Measurements from ENCODE around the gene RILPL1.

The RILPL1 gene

DNA sequence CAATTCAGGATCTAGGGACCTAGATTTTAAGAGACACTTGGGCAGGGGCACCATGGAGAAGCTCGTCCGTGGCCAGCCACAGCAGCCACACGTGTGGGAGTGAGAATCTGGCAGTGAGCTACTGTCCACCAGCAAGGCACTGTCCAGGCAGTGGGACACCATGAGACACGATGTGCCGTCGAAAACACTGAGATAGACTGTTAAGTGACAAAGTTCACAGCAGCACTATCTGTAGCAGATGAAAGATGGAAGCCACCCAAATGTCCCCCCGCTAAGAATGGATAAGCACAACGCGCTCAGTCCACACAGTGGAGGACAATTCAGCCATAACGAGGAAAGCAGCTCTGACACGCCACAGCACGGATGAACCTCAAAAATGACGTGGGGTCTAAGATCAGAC, 19.7 kb downstream of the RILPL1 start:
- TF ChIP-seq CTCF (IDR thresholded peaks at IDR 0.05; ENCODE audit: low read depth, low read length), result no peak
- Histone ChIP-seq H3K27me3 (no peaks in the 10 kb centered on the region), H3K36me3 (0 out of 2 replicates have a peak, but pooled peaks cover 3% of the 10 kb centered on the region), H3K4me1 (no peaks in the 10 kb centered on the region), H3K9me3 (no peaks in the 10 kb centered on the region), H3K4me3 (ENCODE audit: low read depth, low read length) (no peak overlapping the region)
- no peak for DNase-seq

- H3K36me3 ChIP-seq, result 0 out of 2 replicates have a peak, but pooled peaks cover 2% of the 10 kb centered on the region
- peak; percentile 28 for DNase-seq
- H3K4me3 ChIP-seq (ENCODE audit: low read depth, low read length), result no peak overlapping the region
- no peaks in the 10 kb centered on the region for H3K27me3 ChIP-seq
- H3K9me3 ChIP-seq, result no peaks in the 10 kb centered on the region
- no peaks in the 10 kb centered on the region for H3K4me1 ChIP-seq
- TF ChIP-seq CTCF (IDR thresholded peaks at IDR 0.05; ENCODE audit: low read depth, low read length), result no peak
Observed at GRCh38 chr12:123512838-123513665, 20.5 kb downstream of the RILPL1 start.

GRCh38 chr12:123506843-123507236, 26.7 kb downstream of the RILPL1 start:
- Histone ChIP-seq H3K9me3 (no peaks in the 10 kb centered on the region), H3K27me3 (no peaks in the 10 kb centered on the region), H3K4me3 (ENCODE audit: low read depth, low read length) (no peak overlapping the region), H3K4me1 (no peaks in the 10 kb centered on the region), H3K36me3 (no peaks in the 10 kb centered on the region)
- no peak for DNase-seq
- TF ChIP-seq CTCF (IDR thresholded peaks at IDR 0.05; ENCODE audit: low read depth, low read length), result no peak

DNA sequence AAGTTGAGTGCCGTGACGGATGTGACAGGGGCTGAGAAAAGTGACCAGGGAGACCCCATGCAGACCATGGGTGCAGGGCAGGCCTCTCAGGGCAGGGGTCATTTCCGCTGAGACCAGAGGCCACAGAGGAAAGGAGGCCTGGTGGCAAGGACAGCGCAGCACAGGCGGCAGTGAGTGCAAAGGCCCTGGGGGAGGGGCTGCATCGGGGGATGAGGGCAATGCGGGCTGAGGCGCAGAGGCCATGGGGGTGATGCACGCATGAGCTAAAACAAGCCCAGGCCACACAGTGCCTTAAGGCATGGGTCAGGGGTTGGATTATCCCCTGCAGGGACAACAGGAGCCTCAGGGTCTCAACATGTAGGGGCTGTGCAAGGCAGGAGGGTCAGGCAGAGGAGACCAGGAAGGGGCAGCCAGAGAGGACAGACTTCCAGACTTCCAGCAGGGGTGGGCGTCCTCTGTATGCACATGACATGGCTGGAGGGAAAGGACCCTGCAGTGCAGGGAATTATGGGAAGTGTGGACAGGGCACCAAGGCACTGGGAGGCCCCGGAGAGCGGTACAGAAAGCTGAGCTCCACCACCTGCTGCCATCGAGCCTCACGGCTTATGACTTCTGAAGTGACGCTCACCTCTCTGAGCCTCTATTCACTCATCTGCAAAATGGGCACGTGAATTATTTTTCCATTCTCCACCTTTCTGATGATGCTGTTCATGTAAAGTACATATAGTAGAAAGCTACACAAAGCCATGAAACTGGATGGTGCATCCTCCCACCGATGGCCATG, 27.3 kb downstream of the RILPL1 start:
- H3K36me3 ChIP-seq, result no peaks in the 10 kb centered on the region
- no peaks in the 10 kb centered on the region for H3K4me1 ChIP-seq
- no peaks in the 10 kb centered on the region for H3K9me3 ChIP-seq
- no peak for TF ChIP-seq CTCF (IDR thresholded peaks at IDR 0.05; ENCODE audit: low read depth, low read length)
- DNase-seq, result no peak
- H3K27me3 ChIP-seq, result no peaks in the 10 kb centered on the region
- no peak overlapping the region for H3K4me3 ChIP-seq (ENCODE audit: low read depth, low read length)

GRCh38 chr12:123502163-123502704, 31.3 kb downstream of the RILPL1 start:
- Histone ChIP-seq H3K9me3 (no peaks in the 10 kb centered on the region), H3K27me3 (no peaks in the 10 kb centered on the region), H3K4me3 (ENCODE audit: low read depth, low read length) (no peak overlapping the region), H3K4me1 (no peaks in the 10 kb centered on the region), H3K36me3 (no peaks in the 10 kb centered on the region)
- no peak for TF ChIP-seq CTCF (IDR thresholded peaks at IDR 0.05; ENCODE audit: low read depth, low read length)
- no peak for DNase-seq
